COLO668 (cell line): ENCODE results near the gene SMAD1.

Experiments used
- DNase-seq: peaks from one replicate; lab custom pipeline; 2025; ENCODE audit not compliant: unreplicated experiment; lab: John Stamatoyannopoulos, UW

The SMAD1 gene

DNA sequence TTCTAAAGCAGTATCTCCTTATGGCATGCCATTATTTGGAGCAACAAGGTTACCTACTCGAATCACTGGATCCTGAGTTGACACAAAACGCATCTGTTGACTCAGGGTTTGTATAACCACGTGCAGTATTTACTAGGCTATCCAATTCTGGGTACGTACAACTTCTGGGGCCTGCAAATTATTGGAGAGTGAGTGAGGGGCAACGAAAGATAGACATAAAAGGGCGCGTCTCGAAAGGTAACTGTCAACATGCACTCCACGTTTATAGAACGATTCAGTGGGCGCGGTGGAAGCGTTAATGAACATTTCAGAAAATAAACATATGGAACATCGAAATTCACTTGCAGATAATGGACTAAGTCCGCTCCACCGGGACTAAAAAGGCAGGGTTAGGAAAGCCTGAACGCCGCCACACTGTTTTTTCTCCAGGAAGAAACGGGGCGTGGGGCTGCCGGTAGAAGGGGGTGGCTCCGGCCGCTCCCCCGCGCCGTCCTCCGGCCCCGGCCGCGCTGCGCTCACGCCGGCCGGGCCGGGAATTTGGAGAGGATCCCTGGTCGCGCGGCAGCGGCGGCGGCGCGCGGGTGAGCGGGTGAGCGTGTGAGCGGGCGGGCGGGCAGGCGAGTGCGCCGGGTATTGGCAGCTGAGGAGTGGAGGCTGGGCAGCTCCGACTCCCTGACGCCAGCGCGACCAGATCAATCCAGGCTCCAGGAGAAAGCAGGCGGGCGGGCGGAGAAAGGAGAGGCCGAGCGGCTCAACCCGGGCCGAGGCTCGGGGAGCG, at the start of gene SMAD1:
TSS of gene SMAD1 (plus strand) at position 690 of the 778 bp plus-strand sequence. CDS start 32,761 bp downstream, outside the sequence.
- peak; percentile 88 for DNase-seq

DNA sequence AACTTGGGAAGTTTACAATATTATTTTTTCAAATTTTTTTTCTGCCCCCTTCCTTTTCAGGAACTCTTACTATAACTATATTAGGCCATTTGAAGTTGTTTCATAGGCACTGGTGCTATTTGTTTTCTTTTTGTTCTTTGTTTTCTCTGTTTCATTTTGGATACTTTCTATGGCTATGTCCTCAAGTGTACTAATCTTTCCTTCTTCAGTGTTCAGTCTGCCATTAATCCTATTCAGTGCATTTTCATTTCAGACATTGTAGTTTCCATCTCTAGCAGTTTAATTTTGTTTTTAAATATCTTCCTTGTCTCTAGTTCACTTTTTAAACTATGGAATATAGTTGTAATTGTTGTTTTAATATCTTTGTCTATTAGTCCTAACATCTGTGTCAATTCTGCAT, 48.0 kb upstream of the SMAD1 start:
- no peak for DNase-seq

DNA sequence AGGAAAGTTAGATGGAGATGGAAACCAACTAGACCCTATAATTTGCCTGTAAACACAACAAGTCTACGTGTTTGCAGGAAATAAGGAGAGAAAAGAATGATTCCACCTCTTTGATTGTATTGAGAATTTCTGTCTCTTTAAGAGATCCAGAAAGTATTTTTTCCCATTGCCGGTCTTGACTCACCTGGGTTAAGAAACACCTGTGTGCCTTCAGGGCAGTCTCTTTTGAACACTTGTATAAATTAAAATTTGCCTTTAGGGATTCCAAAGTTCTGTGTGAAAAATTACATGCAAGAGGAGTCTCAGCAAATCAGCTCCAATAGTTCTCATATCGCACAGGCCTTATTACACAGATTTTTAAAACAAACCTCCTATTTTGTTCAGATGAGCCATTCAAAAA, 46.0 kb upstream of the SMAD1 start:
- DNase-seq = no peak

DNA sequence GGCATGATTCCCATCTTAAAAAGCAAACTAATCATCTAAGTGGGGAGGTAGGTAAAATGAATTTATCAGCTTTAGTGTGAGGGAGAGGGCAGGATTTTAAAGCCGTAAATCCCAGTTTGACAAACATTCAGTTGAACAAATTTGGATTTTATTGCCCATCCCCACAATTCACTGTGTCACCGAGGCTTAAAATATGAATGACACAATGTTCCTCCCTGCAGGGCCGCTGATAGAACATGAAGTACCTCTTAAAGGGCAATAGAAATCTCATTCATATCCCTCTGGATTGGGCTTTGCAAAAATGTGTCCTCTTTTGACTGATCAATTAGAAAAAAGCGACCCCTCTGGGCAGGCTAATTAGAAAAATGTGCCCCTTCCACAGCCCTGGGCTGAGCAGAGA, 45.5 kb upstream of the SMAD1 start:
- no peak for DNase-seq

DNA sequence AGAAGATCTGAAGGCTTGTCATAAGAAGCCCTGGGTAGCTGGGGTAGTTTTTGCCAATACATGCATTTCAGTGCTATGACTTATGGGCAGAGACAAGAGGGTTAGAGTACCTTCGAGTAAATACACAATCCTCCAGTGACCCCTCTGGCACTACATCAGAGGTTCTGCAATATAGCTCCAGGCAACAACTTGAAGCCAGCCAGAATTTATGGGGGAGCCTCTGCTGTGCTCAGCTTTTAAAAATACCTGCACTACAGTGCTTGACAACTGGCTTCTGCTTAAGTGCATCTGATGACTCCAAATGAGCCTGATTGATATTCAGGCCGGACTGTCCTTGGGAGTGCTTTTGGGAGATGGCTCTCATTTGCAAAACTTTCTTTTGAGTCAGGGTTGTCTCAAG, 44.9 kb upstream of the SMAD1 start:
- no peak for DNase-seq

DNA sequence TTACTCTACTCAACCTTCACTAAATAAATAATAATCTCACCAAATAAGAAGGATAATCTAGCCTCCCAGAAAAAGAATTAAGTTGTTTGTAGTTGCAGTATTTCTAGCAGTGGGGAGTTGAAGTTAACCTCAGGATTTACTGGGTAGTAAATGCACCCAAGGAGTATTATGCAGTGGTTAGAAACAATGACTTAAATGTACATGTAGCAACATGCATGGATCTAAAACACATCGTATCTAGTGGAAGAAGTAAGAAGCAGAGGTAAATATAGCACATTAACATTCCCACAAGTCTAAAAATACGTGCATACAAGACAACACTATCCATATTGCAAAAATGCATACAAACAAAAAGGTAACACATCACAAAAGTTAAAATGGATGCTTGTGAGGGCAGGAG, 44.2 kb upstream of the SMAD1 start:
- no peak for DNase-seq

DNA sequence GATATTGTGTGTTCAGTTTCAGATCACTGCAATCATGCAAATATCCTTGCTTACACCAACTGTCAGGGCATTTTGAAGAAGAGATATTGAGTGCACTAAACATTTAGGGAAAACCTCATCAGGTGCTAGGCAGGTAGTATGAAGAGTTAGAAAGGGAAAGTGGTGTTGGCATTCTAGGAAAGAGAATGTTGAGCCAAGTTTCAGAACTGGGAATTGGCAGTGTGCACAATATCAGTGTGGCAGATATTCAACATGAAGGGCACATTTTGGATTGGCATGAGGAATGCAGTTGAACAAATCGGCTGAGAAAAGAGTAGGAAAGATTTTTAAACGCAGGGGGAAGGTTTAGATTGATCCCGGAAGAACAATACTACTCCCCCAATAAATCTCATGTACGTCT, 43.4 kb upstream of the SMAD1 start:
- DNase-seq = no peak

DNA sequence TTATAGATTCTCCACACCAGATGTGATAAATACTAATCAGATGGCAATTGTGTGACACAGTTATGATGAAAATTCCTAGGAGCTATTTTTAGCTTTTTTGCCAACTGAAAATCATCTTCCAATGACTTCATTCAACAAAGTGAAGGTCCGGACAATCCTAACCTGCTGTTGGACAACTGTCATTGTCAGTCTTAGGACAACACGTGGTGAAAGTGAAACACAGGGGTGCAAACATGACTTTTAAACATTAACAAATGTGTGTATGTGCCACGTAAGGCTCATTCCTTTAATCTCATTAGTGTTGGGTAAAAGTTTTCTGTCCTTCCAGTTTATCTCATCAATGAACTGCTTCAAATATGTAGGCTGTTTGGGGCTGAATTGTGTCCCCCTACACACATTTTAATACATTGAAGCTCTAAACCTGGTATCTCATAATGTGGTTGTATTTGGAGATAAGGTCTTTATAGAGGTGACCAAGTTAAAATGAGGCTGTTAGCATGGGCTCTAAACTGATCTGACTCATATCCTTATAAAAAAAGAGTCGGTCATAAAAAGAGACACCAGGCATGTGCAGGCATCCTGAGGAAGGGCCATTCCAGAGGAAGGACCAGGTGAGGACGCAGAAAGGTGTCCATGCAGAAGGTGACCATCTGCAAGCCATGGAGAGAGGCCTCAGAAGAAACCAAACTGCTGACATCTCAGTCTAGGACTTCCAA, 41.2 kb upstream of the SMAD1 start:
- DNase-seq = no peak

DNA sequence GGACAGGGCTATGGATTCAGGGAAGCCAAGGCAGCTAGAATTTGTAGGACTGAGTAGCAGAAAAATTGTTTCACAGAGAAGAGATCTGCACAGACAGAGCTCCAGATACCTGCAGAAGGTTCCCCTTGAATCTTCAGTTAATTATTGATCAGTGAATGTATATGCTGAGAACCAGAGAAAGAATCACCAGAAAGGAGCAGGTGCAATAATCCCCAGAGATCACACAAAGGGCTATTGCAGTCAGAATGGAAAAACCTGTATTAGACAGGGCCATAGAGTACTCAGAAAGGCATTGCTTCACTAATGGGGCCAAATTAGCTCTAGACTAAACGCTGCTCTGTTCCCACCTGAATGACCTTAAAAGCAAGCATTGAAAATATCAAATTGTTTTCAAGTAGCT, 35.5 kb upstream of the SMAD1 start:
- no peak for DNase-seq

DNA sequence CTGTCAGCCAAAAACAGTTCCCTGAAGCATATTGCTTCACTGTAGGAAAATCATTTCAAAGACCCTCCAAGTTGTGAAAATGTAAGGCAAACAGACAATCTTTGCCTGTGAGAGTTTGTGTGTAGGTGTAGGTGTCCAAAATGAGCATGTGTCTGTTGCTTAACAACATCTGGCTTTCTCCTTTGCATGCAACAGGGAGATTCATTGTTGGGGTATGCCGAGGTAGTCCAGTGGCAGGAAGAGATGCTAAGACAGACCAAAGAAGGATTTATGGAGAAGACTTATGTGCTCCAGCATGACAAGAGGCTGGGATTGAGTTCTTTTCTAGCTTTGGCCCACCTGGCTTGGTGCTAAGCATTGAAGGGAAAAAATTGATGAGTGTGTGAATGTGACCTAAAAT, 29.8 kb upstream of the SMAD1 start:
- DNase-seq = no peak

DNA sequence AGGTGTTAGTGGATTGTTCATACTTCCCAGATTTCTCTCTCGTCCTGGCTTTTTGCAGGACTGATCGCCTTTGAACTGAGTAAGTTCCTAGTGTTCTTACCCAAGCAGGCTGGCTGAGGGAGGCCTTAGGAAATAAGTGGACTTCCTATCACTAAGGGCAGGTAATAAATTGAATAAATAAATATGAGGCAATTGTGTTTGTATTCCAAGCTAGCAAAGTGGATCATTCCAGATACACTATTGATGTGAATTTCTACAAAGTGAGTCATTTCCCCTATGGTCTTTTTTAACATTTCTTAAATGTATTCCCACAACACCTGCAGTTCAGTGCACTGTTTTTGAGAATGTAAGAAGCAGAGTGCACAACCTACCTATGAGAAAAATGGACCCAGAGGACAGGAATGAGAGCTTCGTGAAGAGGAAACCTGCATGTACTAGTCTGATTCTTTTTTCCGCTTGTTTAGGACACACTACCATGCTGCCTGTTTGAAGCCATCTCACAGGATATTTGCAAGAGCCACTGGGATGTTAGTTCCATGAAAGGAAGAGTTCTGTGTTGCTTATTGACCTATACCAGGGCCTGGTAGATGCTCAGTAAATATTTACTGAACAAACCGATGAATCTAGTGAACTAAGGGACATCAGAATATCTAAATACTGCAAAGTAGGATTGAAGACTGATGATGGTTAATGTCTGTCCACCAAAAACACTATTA, 29.0 kb upstream of the SMAD1 start:
- DNase-seq = no peak

DNA sequence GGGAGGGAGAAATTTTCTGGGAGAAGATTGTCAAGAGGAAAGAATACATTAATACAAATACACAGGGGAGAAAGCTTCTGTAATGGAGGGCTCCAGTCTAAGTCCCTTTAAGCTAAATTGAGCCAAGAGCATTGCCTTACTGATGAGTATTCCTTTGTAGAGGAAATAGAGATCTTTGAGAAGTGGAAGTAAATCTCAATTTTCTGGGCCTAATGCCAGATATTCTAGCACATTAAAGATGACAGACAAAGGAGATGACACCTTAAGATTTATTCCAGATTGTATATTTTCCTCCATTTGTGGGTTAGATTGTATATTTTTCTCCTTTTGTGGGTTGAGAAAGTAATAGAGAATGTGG, 28.5 kb upstream of the SMAD1 start:
- DNase-seq = no peak

DNA sequence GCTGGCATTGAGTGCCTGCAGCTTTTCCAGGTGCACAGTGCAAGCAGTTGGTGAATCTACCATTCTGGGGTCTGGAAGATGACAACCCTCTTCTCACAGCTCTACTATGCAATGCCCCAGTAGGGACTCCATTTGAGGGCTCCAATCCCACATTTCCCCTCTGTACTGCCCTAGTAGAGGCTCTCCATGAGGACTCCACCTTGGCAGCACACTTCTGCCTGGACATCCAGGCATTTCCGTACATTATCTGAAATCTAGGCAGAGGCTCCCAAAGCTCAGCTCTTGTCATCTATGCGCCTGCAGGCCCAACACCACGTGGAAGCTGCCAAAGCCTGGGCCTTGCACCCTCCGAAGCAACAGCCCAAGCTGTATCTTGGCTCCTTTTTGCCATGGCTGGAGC, 8.4 kb upstream of the SMAD1 start:
- DNase-seq = no peak

DNA sequence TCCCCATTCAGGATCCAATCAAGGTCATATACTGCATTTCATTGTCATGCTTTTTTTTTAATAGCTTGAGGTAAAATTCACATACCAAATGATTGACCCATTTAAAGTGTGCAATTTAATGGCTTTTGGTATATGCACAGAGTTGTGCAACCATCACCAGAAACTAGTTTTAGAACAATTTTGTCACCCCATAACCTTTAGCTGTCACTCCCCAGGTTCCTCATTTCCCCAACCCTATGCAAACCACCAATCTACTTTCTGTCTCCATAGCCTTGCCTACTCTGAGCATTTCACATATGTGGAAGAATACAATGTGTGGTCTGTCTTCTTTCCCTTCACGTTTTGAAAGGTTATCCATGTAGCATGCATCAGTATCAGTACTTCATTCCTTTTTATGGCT, 1.4 kb upstream of the SMAD1 start:
- no peak for DNase-seq

DNA sequence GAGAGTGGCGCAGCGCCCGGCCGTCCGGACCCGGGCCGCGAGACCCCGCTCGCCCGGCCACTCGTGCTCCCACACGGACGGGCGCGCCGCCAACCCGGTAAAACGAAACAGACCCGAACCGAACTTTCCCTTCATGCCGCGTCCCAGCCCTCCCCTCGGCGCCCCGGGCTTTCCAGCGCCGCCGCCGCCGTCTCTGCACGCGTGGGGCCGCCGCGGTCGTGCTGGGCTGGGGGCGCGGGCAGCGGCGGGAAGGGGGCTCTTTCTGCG, 222 bp downstream of the SMAD1 start:
- no peak for DNase-seq

DNA sequence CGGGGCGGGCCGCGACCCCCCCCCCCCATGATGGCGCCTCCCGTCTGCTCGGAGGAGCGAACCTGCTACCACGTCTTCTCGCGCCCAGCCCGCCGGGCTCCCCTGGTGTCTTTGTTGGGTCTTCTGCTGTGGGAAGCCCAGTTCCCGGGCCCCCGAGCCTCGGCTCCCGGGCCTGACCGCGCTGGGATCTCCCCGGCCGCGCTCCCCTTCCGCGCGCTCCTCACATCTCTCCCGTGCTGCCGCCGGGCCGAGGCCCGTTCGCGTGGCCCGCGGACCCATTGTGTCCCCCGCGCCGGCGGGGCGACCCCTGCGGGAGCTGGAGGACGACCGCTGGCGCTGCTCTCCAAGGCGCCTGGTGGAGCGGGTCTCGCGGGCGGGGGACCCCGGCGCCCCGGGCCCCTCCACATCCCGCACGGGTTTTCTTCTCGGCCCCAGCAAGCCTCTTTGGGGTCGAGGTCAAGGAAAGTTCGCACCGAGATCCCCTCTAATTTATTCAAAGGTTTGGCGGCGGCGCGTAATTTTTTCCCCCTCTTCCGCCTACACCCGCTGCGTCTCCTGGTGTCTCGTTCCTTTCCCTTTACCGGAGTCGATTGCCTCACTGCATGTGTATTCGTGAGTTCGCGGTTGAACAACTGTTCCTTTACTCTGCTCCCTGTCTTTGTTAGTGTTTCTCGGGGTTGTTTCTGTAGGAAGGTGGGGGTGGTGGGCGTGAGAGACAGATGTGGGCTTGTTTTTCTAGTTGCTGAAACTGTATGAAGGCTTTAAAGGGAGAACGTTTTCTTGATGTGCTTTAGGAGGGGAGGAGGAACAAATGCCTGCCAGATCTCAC, 770 bp downstream of the SMAD1 start:
- peak; percentile 74 for DNase-seq

DNA sequence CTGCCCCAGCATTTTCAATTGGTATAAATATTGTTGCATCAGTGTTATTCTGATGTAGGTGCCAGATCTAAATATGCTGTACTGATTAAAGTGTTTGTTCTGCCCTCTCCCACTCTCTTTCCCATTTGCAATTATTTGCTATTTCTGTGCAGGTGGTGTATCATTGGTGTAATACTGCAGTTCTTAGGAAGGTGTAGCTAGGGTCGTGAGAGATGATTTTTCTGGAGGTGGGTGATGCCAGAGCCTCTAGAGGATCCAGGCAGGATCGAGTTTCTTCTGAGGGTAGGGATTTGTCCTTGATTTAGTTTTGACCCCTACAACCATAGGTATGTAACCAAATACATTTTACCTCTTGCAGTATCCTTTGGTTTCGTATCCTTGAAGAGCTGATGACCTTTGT, 1.9 kb downstream of the SMAD1 start:
- no peak for DNase-seq

DNA sequence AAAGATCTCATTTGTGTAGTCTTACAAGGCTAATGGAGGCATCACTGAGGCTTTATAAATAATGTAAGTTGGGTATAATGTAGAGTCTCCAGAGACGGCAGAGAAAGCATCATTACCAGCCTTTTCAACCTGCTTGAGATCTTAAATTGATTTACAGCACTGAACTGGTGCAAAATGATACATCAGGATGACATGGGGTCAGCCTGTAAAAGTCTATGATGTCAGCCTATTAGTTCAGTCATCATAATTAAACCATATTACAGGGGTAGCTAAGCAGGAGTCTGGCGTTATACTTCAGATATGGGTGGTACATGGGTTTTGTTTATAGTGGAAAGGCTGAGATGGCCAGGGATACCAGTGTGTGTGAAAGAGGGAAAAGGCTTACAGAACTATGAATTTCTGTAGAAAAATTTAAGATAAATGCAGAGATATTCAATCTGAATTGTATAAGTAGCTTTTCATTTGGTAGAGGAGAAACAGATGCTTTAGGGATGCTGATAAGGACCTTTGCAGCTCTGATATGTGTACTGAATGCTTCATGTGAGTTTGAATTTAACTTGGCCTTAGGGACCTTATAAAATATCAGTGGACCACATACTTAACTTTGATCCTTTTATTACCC, 2.7 kb downstream of the SMAD1 start:
- DNase-seq = no peak

DNA sequence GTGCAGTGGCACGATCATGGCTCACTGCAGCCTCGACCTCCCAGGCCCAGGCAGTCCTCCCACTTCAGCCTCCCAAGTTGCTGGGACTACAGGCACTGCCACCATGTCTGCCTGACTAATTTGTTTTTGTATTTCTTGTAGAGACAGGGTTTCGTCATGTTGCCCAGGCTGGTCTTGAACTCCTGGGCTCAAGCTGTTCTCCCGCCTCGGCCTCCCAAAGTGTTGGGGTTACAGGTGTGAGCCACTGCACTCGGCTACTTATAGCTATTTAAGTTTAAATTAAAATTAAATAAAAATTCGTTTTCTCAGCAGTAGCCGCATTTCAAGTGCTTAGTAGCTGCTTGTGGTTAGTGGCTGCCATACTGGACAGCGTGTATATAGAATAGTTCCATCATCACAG, 3.5 kb downstream of the SMAD1 start:
- DNase-seq = no peak

DNA sequence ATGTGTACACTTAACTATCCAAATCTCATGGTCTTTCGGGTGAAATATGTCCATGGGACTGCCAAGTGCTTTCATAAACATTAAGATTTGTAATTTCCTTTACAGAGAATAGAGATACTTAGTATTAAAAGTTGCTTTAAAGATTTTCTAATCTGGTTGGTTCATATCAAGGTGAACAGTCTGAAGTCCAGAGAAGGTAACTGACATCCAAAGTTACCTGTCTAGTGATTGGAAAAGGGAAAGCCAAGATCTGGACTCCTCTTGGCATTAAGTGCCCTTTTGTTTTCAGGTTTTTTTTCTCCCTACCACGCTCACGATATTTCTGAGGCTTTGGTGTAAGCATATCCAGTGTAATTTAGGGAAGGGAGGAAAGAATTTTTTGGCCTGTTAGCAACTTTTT, 5.0 kb downstream of the SMAD1 start:
- no peak for DNase-seq

DNA sequence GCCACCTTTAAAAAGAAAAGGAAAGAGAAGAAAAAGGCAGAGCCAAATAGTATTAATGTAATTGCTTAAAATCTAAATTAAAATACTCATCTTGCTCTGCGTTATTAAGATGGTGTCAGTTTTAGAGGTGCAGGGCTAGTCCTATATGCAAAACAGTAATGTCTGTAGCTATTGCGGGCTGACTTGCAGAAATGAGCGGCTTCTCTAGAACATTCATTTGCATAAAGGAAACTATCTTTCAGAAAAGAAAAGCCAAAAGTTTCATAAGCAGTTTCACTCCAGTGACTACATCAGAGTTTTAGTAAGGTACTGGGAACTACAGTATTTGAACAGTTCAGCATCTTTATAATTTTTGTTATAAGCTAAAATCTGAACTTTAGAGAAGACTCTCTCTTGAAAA, 6.0 kb downstream of the SMAD1 start:
- DNase-seq = no peak
